ENCODE results near the gene SV2C.
"Not testable (repeated sequence)": the region's sequence is repeated elsewhere in the genome, so short reads cannot be mapped to it uniquely, and the experiment has no call there.

Gene SV2C

GRCh38 chr5:76257897-76258296, 174.7 kb downstream of the SV2C start:
- no peak for DNase-seq

GRCh38 chr5:76264681-76265080, 181.5 kb downstream of the SV2C start:
- no peak for DNase-seq

- DNase-seq: no peak
These were observed 186.2 kb downstream of the SV2C start for GRCh38 chr5:76269259-76269931.

DNA sequence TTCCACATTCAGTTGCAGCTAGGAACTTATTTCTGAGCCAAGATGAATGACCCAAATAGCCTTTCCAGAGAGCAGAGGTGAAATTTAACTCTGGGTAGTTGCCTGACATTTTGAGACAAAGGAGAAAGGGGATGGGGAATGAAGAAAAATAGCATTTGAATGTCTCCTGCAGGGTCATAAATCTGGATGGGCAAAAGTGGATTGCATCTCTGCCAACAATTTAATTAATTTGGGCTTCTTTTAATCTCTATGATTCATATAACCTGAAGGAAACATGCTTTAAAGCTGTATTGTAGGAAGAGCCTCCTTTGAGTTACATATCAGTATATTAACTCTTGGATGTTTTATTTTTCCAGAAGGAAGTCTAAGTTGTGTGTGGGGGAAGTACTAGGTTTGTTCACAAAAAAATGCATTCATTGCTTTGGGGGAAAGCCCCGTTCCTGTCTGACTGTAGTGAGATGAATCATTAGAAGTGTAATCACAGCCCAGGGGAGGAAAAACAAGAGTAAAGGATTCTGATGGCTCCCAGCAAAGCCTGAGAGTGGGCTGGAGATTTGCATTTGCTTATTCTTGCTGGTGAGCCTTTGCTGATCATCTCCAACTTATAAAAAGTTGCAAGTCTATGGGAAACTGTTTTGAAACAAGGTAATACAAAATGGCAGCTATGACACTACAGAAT, 186.9 kb downstream of the SV2C start:
- DNase-seq: no peak

DNA sequence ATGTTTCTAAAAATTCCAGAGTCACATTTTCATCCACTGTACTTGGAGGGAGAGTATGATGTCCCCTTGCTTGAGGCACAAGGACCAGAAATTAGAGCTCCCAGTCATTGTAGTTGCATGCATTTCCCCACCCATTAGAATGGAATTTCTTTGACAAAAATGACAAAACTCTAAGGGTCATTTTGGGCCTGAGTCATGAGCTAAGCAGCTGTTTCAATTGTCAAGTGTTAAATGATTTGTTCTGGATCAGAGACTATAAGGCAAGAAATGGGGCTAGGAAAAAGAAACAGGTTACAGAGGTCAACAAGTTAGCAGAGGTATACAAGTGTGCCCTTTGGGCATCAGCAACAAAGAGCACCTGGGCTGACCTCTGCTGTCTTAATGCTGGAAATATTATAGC, 188.7 kb downstream of the SV2C start:
- DNase-seq: no peak

DNA sequence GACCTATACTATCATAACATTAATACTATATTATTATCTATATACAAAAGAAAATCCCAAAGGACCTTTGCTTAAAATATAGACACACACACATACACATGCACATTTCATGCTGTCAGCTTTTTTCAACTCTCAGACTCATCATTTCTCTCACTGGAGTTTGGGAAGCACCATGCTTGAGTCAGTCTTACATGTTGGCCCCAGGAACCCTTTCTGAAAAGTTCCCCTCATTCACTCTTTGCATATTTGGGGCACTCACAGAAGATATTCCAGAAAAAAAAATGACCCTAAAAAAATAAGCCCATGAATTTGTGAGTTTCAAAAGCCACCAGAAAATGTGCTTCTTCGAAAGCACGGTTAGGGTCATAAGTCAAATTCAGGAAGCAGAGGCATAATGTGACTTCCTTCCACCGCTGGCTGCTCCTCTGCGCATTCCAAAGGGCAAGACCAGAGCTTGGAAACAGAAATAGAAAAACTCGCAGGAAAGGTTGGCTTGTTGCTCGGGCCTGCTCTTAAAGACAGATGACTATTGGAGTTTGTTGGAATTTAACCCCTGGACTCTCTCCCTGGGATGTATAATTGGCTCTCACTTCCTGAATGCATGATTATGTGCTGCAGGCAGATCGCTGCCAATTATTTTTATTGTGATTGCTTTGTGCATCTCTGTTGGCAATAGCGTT, 190.2 kb downstream of the SV2C start:
- no peak for DNase-seq

DNA sequence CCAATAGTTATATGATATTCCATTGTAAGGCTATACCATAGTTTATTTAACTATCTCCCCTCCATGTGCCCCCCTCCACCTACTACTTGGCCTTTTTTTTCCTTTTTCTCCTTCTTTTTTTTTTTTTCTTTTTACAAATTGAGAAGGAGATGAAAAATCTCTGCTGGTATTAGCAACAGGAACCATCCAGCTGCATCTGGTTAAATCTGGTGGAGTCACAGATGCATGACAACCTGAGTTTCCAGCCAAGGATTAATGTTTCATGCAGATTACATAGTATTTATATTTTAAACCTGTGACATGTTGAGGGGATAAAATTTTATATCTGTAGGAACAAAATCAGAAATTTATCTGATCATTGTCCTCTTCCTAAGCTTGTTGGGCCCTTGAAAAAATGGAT, 191.4 kb downstream of the SV2C start:
- DNase-seq: no peak

- DNase-seq: no peak
These were observed 194.6 kb downstream of the SV2C start for GRCh38 chr5:76277736-76278135.

DNA sequence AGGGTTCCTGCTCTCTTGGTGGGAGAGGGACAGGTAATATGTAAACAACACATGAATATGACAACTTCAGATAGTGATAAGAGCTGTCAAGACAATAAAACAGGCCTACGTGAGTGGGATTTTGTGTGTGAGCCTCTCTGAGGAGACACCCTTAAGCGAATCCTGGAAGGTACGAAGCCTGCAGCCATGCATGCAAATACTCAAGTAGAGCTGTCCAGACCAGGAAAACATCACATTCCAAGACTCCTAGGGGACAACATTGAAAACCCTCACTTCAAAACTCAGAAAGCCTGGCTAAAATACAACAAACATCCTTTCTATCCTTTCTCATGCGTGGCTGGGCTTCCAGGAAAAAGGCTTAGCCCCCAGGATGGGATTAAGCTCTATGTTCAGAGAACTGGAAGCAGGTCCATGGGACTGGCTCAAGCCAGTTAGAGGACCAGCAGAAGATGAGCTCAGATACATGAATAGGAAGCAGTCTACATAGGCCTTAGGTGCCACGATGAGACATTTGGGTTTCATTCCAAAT, 195.1 kb downstream of the SV2C start:
- DNase-seq: no peak

DNA sequence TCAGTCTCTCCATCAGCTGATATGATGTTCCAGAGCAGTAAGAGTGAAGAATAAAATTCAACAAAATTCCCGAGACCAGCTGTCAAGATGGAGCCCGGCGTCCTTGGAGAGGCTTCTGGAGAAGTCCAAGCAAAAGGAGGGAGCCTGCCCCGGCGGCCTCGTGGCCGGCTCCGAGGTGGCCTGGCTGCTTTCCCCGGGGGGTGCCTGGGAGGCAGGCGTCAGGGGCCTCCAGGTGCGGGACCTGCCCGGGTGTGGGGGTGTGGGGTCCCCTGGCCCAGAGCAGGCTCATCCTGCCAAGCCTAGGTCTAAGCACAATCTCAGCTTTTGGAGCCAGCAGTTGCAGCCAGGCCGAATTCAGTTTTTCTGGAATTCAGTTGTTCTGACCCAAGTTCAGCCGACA, 197.3 kb downstream of the SV2C start:
- DNase-seq: no peak

DNA sequence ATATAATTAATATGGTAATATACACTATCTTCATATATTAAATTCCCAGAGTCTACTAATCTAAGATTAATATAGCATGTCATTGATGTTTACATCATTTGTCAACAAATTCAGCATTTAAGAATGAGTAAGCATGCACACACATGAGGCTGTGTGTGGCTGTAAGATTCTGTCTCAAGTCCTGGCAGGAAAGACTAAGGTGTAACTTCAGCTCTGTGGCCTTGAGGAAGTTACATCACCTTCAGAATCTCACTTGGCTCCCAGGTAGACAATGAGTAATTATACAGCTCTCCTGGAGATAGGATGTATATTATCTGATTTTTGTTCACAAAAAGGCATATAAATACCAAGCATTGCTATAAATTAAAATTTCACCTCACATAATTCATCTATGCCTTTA, 200.5 kb downstream of the SV2C start:
- DNase-seq: no peak

DNA sequence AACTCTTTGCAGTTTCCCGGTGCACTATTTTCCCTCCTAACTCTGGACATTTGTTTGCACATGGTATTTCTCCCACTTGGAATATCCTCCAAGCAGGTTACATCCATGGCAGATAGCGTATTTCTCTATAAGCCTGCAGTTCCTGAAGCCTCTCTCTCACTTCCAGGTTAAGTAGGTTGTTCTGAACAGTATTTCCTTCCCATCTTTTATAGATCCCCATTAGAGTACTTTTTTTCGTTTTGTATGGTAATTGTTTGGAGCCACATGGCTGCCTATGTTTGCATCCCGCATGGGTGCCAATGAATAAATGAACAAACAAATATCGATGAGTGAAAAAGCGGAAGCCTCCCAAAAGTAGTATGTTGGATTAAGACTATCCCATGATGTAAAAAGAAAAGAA, 206.5 kb downstream of the SV2C start:
- no peak for DNase-seq

GRCh38 chr5:76290321-76290757, 207.2 kb downstream of the SV2C start:
- DNase-seq: no peak

- DNase-seq: no peak
These were observed 208.3 kb downstream of the SV2C start for GRCh38 chr5:76291305-76292077.

- no peak for DNase-seq
These were observed 209.6 kb downstream of the SV2C start for GRCh38 chr5:76292620-76293322.

GRCh38 chr5:76294573-76294972, 211.4 kb downstream of the SV2C start:
- no peak for DNase-seq

GRCh38 chr5:76298852-76299251, 215.7 kb downstream of the SV2C start:
- no peak for DNase-seq

- DNase-seq: no peak
These were observed 216.4 kb downstream of the SV2C start for GRCh38 chr5:76299592-76299991.

DNA sequence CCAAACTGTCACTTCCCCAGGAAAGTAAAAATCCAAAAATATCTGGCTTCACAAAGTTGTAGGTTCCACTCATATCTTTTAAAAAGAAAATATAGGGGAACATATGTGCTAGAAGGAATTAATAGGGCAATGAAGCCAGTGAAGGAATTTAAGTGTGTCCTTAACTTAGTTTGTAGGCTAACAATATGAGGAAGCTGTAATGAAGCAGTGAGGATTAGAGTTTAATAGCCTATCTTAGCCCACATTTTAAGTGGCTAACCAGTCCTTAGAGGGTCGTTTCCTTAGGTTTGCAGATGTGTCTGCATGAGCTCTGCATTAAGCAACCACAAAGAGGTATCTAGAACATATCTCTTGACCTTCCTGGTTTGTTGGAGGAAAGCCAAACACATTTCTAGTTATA, 218.7 kb downstream of the SV2C start:
- not testable (repeated sequence) for DNase-seq

DNA sequence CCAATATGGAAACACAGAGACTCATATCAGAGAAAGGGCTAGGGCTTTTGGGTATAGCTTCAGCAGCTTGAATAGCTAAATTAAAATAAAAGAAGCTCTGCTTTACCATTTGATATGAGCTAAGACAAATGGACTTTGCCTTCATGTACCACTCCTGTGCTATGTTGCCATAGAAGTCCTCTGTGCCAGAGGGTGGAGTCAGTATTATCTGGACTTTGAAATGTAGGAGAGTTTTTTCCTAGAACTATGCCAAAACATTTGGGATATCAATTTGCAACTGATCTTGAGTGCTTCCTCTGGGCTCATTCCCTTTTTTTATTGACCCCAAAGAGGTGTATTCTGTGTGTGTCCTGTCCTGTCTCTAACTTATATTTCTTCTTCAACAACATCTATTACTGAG, 219.5 kb downstream of the SV2C start:
- DNase-seq: not testable (repeated sequence)

GRCh38 chr5:76303921-76304320, 220.7 kb downstream of the SV2C start:
- peak; percentile 18 for DNase-seq

- DNase-seq: no peak
These were observed 222.1 kb downstream of the SV2C start for GRCh38 chr5:76305269-76305668.

- no peak for DNase-seq
These were observed 222.6 kb downstream of the SV2C start for GRCh38 chr5:76305775-76306174.
